ENCODE data around the gene SERPINA10.
"Not testable (repeated sequence)": the region's sequence is repeated elsewhere in the genome, so short reads cannot be mapped to it uniquely, and the experiment has no call there.

Gene SERPINA10

DNA sequence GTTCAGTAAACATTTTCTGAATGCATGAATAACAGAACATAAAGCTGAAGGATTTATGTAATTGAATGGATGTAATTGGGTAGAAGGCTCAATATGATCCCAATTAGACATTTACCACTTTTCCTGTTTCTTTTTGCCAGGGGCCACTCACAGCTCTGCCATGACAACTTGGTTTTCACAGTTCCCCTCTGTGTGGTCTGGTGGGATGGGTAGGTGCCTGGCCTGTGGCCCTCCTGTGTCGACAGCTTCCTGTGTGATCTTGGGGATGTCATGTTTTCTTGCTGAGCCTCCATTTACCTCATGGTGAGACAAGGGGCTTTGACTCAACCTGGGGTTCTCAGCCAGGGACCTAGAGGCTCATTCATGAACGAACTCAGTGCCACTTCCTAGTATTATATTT lies 12.6 kb upstream of the SERPINA10 start:
- Histone ChIP-seq H3K4me3 (replicated peaks; ENCODE audit: low read depth, low read length) (no peak overlapping the region), H3K36me3 (ENCODE audit: control insufficient read depth, insufficient read depth, low read length) (no peaks in the 10 kb centered on the region), H3K27me3 (replicated peaks; ENCODE audit: control insufficient read depth, insufficient read depth, low read length) (no peaks in the 10 kb centered on the region)
- DNase-seq (ENCODE audit: extremely low read depth, insufficient read length) = no peak
- TF ChIP-seq, protein P1, sequence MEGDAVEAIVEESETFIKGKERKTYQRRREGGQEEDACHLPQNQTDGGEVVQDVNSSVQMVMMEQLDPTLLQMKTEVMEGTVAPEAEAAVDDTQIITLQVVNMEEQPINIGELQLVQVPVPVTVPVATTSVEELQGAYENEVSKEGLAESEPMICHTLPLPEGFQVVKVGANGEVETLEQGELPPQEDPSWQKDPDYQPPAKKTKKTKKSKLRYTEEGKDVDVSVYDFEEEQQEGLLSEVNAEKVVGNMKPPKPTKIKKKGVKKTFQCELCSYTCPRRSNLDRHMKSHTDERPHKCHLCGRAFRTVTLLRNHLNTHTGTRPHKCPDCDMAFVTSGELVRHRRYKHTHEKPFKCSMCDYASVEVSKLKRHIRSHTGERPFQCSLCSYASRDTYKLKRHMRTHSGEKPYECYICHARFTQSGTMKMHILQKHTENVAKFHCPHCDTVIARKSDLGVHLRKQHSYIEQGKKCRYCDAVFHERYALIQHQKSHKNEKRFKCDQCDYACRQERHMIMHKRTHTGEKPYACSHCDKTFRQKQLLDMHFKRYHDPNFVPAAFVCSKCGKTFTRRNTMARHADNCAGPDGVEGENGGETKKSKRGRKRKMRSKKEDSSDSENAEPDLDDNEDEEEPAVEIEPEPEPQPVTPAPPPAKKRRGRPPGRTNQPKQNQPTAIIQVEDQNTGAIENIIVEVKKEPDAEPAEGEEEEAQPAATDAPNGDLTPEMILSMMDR (IDR thresholded peaks at IDR 0.05; ENCODE audit: insufficient read depth, low read length, poor library complexity, severe bottlenecking) = no peak

DNA sequence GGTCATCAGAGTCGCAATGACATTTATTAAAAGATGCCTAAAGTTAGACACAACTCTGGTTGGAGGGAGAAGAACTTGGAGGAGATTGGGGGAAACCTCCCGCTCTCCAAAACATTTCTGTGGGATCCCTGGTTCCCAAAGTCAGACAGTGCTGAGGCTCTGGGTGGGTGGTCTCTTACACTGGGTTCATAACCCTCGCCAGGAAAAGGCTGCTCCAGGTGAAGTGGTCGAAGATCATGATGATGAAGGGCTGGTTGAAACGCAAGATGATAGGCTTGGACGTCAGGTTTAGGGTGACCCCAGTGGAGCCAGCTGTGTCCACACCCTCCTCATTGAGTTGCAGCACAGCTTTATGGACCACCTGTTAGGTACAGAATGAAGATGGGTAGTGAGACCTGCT lies 11.2 kb upstream of the SERPINA10 start:
- no peak for DNase-seq (ENCODE audit: extremely low read depth, insufficient read length)
- Histone ChIP-seq H3K27me3 (replicated peaks; ENCODE audit: control insufficient read depth, insufficient read depth, low read length) (no peaks in the 10 kb centered on the region), H3K36me3 (ENCODE audit: control insufficient read depth, insufficient read depth, low read length) (no peaks in the 10 kb centered on the region), H3K4me3 (replicated peaks; ENCODE audit: low read depth, low read length) (no peak overlapping the region)
- TF ChIP-seq, protein P1 (IDR thresholded peaks at IDR 0.05; ENCODE audit: insufficient read depth, low read length, poor library complexity, severe bottlenecking) = no peak

DNA sequence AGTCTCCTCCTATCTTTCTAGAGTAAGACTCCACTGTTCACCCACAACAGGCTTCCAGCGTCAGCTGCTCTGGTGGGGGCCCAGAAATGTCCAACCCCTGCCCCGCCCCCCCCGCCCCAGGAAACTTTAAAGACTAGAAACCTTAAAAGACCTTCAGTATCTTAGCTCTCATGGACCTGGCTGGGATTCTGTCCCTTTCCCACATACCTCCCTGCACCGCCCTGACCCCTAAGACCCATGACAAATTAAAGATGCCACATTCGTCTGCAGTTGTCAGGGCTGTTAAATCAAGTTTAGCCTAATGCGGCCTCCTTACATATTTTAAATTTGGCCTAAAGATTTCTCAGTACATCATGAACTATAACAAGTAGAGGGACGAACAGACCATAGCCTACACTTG lies 10.0 kb upstream of the SERPINA10 start:
- no peaks in the 10 kb centered on the region for H3K27me3 ChIP-seq (replicated peaks; ENCODE audit: control insufficient read depth, insufficient read depth, low read length)
- TF ChIP-seq, protein P1 (IDR thresholded peaks at IDR 0.05; ENCODE audit: insufficient read depth, low read length, poor library complexity, severe bottlenecking) = no peak
- no peak overlapping the region for H3K4me3 ChIP-seq (replicated peaks; ENCODE audit: low read depth, low read length)
- DNase-seq (ENCODE audit: extremely low read depth, insufficient read length) = no peak
- no peaks in the 10 kb centered on the region for H3K36me3 ChIP-seq (ENCODE audit: control insufficient read depth, insufficient read depth, low read length)

DNA sequence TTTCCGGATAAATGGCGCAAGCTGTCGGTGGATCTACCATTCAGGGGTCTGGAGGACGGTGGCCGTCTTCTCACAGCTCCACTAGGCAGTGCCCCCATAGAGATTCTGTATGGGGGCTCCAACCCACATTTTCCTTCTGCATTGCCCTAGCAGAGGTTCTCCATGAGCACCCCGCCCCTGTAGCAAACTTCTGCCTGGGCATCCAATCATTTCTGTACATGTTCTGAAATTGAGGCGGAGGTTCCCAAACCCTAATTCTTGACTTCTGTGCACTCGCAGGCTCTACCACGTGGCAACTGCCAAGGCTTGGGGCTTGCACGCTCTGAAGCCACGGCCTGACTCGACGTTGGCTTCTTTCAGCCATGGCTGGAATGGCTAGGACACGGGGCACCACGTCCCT lies 5.1 kb upstream of the SERPINA10 start:
- Histone ChIP-seq H3K27me3 (replicated peaks; ENCODE audit: control insufficient read depth, insufficient read depth, low read length) (no peaks in the 10 kb centered on the region), H3K36me3 (ENCODE audit: control insufficient read depth, insufficient read depth, low read length) (no peaks in the 10 kb centered on the region), H3K4me3 (replicated peaks; ENCODE audit: low read depth, low read length) (no peak overlapping the region)
- TF ChIP-seq, protein P1 (IDR thresholded peaks at IDR 0.05; ENCODE audit: insufficient read depth, low read length, poor library complexity, severe bottlenecking) = no peak
- DNase-seq (ENCODE audit: extremely low read depth, insufficient read length) = no peak

DNA sequence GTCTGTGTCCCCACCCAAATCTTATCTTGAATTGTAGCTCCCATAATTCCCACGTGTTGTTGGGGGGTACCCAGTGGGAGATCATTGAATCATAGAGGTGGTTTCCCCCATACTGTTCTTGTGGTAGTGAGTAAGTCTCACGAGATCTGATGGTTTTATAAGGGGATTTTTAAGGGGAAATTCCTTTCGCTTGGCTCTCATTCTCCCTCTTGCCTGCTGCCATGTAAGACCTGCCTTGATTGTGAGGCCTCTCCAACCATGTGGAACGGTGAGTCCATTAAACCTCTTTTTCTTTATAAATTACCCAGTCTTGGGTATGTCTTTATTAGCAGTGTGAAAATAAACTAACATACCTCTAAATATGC lies 3.1 kb upstream of the SERPINA10 start:
- not testable (repeated sequence) for H3K27me3 ChIP-seq (replicated peaks; ENCODE audit: control insufficient read depth, insufficient read depth, low read length); DNase-seq (ENCODE audit: extremely low read depth, insufficient read length); H3K4me3 ChIP-seq (replicated peaks; ENCODE audit: low read depth, low read length); H3K36me3 ChIP-seq (ENCODE audit: control insufficient read depth, insufficient read depth, low read length)

DNA sequence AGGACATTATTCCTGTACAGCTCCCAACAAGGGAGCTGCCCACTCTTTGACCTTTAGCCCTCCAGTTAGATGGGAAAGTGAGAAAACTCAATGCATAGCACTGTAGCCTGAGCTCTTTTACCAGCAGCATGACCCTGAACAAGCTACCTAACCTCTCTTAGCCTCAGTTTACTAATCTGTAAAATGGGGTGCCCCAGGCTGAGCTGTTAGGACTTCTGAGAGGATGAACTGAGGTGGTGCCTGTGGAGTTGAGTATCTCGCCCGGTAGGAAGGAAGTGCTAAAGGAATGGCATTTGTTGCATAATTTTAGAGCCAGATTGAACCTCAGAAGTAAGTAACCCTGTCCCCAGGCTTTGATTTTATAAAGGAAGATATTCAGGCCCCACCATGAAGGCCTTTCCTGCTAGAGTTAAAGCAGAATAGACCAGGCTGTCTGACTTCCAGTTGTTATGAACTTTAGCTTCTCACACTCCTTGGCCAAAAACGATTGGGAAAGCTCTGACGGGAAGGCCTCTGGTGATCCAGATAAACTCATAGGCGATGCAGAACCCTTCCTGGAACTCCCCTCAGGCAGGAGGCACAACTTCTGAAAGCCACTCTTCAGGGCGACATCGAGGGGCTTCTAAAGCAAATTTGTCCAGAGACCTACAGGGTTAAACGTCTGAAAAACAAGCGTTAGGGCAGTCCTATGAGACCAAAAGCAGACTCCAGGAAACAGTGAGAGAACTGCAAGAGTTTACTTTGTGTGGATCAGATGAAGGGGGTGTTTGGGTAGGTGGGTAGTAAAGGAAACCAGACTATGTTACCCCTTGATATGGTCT lies 2.5 kb upstream of the SERPINA10 start:
- DNase-seq (ENCODE audit: extremely low read depth, insufficient read length) = no peak
- TF ChIP-seq, protein P1 (IDR thresholded peaks at IDR 0.05; ENCODE audit: insufficient read depth, low read length, poor library complexity, severe bottlenecking) = no peak
- H3K27me3 ChIP-seq (replicated peaks; ENCODE audit: control insufficient read depth, insufficient read depth, low read length) = no peaks in the 10 kb centered on the region

More for the DNA sequence above, 2.5 kb upstream of the SERPINA10 start:
- no peaks in the 10 kb centered on the region for H3K36me3 ChIP-seq (ENCODE audit: control insufficient read depth, insufficient read depth, low read length)
- H3K4me3 ChIP-seq (replicated peaks; ENCODE audit: low read depth, low read length) = no peak overlapping the region
